ENCODE measurements around the gene SLC24A3.

The SLC24A3 gene

DNA sequence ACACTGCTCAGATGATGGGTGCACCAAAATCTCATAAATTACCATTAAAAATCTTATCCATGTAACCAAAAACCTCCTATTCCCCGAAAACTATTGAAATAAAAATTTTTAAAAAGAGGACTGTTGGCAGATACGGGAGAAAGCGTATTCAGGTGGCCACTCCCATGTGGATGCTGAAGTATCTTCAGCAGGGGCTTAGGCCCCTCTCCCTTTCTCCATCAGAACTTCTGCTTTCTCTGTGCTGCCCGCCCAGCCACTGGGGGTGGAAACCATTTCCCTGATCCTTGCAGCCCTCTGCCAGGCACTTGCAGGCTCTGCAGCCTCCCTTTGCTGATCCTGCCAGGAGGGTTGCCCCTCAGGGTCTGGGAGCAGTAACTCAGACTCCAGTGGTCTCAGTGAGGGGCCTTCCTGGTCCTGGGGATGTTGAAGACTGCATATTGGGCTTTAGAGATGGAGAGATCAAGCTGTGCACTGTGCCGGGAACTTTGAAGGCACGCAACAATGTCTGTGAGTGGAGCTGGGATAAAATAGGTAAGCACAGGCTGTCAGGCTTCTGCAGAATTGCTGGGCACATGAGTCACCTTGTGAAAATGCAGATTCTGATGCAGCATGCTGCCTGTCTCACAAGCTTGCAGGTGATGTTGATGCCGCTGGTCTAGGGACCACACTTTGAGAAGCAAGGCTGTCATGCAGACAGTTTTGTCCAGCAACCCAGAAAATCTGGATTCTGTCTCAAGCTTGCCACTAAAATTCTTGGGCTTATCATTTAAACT lies 59.6 kb downstream of the SLC24A3 start:
- DNase-seq (ENCODE audit: low read depth in 2 of 2), result no peak

GRCh38 chr20:19272976-19273654 lies 60.7 kb downstream of the SLC24A3 start:
- DNase-seq (ENCODE audit: low read depth in 2 of 2), result no peak

- no peak for DNase-seq (ENCODE audit: low read depth in 2 of 2)
These were observed 61.6 kb downstream of the SLC24A3 start for GRCh38 chr20:19274001-19274400.

DNA sequence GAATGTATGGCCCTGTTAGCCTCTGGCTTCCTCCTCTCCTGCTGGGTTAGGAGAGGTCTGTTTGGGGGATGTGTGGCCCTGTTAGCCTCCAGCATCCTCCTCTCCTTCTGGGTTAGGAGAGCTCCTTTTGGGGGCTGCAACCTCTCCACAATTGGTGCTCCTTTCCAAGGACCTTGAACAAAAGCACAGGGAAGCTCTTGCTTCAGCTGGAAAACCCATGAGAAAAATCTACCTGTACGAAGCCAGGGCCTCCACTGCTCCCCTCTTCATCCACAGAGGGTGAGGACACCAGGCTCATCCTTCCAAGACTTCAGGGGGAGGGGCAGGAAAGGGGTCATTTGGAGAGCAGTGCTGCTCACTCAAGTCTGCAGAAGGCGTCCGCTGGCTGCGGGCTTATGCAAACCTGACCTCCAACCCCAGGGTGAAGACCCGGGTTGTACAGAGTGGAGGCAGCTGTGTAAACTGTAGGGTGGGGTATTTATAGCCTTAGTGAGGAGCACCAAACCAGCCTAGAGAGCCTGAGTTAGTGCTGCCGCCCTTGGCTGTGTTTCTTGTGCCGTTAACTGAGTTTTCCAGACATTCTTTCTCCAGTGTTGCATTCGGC lies 62.1 kb downstream of the SLC24A3 start:
- DNase-seq (ENCODE audit: low read depth in 2 of 2), result no peak

DNA sequence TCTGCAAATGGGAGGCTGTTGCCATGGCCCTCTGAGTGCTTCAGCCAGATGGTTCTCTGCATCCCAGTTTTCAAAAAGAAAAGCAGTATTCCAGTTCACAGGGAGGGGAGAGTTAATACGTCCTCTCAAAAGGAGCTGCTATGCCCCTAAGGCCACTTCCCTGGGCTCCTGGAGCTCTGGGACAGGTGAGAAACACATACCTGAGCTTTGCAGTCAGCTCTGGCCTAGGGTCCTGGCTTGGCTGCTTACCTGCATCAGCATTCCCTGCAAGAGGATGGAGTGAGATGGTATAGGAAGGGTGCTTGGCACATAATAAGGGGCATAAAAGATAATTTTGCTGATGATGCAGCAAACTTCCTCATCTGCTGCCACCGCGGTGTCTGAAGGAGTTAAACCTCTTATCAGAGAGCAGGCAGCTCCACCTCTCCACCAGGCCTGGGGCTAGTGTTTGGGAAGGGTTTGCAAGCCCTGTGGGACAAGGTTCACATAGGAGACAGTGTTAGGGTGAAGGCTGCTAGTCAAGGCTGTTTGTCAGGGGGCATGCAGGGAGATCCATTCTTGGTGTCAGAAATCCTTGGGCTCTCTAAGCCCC lies 62.7 kb downstream of the SLC24A3 start:
- no peak for DNase-seq (ENCODE audit: low read depth in 2 of 2)

DNA sequence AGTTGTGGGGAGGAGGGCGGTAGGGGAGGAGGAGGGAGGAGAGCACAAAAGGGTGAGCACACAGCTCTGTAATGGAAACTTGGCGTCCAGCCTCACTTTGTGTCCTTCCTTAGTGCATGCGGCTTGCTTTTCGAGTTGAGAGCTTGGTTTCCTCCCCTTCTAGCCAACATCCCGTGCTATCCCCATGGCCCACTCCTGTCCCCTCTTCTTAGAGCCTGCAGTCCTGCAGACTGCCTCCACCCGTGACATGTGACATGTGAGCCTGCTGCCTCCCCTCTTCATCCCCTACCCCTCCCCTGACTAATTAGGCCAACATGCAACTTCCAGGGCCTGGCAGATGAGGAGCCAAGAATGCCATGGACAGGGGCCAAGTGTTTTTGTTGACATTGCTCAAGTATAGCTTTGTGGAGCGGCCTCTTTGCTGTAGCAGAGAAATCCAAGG lies 63.2 kb downstream of the SLC24A3 start:
- no peak for DNase-seq (ENCODE audit: low read depth in 2 of 2)

GRCh38 chr20:19277381-19277780 lies 64.9 kb downstream of the SLC24A3 start:
- DNase-seq (ENCODE audit: low read depth in 2 of 2), result no peak

- no peak for DNase-seq (ENCODE audit: low read depth in 2 of 2)
These were observed 71.1 kb downstream of the SLC24A3 start for GRCh38 chr20:19283490-19284025.

- DNase-seq (ENCODE audit: low read depth in 2 of 2), result no peak
These were observed 72.1 kb downstream of the SLC24A3 start for GRCh38 chr20:19284400-19285178.

GRCh38 chr20:19285436-19285835 lies 73.0 kb downstream of the SLC24A3 start:
- DNase-seq (ENCODE audit: low read depth in 2 of 2), result no peak

DNA sequence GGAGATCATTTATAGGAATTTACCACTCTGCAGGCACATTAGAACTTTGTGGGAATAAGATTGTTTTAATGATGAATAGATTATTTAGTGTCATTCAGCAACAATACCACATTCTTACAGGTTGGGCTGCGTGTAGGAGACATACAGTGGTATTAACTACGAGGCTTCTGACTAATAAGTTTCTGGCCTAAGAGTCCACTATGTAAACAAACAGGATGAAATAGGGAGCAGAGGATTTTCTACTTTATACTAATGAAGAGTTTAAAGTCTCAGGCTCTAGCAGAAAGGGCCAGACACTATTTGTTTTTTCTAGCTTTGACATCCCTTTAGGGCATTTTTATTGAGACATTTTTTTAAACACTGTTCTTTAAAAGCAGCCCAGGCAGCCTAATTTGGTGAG lies 75.6 kb downstream of the SLC24A3 start:
- no peak for DNase-seq (ENCODE audit: low read depth in 2 of 2)

DNA sequence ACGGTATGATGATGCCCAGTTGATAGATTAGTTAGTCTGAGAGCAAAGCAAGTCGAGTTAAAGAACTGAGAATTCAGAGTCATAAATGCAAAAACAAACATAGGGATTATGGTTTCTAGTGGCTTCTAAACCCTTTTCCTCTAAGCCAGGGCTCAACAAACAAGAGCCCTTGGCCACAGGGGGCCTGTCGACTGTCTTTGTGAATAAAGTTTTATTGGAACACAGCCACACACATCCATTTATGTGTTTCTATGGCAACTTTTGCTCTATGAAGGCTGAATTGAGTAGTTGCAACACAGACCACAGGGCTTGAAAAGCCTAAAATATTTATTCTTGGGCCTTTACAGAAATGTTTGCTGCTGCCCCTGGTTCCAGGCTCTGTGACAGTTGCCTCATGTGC lies 76.2 kb downstream of the SLC24A3 start:
- DNase-seq (ENCODE audit: low read depth in 2 of 2), result no peak

- DNase-seq (ENCODE audit: low read depth in 2 of 2), result no peak
These were observed 77.0 kb downstream of the SLC24A3 start for GRCh38 chr20:19289451-19289850.

GRCh38 chr20:19291024-19291817 lies 78.8 kb downstream of the SLC24A3 start:
- DNase-seq (ENCODE audit: low read depth in 2 of 2), result no peak

DNA sequence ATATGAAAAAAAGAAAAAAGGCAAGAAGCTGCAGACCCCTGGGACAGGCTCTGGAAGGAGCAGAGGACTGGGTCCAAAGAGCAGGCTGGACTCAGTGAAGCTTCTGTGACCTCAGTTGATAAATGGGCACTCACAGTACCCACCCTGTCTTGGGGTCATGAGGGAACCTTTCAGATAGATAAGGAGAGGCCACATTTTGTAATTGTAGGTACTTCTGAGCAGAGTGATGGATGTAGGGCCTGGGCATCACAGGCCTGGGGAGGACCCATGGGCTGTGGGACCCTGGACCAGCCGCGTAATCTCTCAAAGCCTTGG lies 79.3 kb downstream of the SLC24A3 start:
- DNase-seq (ENCODE audit: low read depth in 2 of 2), result no peak

GRCh38 chr20:19292254-19292653 lies 79.8 kb downstream of the SLC24A3 start:
- no peak for DNase-seq (ENCODE audit: low read depth in 2 of 2)

GRCh38 chr20:19295076-19295475 lies 82.6 kb downstream of the SLC24A3 start:
- DNase-seq (ENCODE audit: low read depth in 2 of 2), result no peak

GRCh38 chr20:19298652-19299051 lies 86.2 kb downstream of the SLC24A3 start:
- no peak for DNase-seq (ENCODE audit: low read depth in 2 of 2)

DNA sequence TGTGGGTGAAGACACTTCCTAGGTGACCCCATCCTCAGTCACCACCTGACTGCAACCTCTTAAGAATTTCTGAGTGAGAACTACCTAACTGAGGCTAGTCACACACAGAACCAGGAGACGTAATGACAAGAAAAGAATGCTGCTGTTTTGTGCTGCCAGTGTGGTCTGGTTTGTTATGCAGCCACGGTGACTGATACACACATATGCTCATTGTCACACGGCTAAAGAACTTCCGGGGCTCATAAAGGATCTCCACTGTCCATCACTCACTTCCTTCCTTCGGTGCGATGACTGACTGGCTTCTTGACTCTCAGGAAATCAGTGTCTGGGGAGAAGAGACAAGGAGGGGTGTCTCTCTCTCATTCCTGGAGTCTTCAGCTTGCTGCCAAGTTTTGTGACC lies 88.0 kb downstream of the SLC24A3 start:
- no peak for DNase-seq (ENCODE audit: low read depth in 2 of 2)

DNA sequence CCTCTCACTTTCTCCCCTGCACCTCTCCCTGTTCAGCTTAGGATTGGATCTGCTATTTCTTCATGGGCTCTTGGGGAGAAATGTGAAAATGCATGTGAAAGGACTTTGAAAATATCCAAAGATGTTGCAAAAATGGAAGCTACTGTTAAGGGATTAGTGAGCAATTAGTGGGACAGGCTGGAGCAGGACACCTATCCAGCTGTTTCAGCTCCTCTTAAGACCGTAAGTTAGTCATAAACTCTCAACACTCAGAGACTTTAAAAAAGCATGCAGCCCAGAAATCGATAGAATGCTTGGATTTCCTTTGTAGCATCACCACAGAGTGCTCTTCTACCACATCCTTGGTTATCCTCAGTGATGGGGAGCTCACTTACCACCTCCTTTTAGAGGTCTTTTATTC lies 88.7 kb downstream of the SLC24A3 start:
- DNase-seq (ENCODE audit: low read depth in 2 of 2), result no peak

GRCh38 chr20:19301843-19302242 lies 89.4 kb downstream of the SLC24A3 start:
- DNase-seq (ENCODE audit: low read depth in 2 of 2), result no peak

All from stimulated activated CD8-positive, alpha-beta memory T cell treated with anti-CD3 and anti-CD28 coated beads, Interleukin-7, amount 100 ng/mL, for 1 hour (primary cell).